Epithelial cell of esophagus (primary cell): ENCODE data around the gene PRCD.
A peak's percentile ranks its signal among the peaks of the same experiment; 100 is the strongest.

Experiments used
- DNase-seq: peaks from one replicate; pipeline ENCODE4 v3.0.0; 2010; ENCODE audit warnings: low read depth
- H3K4me3 ChIP-seq: 2 replicates; pipeline ENCODE4 v1.5.1; 2011; ENCODE audit warnings: mild to moderate bottlenecking, low read length, control low read depth
- CTCF ChIP-seq: IDR thresholded peaks from 2 replicates; pipeline ENCODE4 v1.5.1; 2011; ENCODE audit warnings: low read depth, mild to moderate bottlenecking, low read length, control low read depth, inconsistent platforms; ENCODE audit not compliant: insufficient read depth; ENCODE audit errors: missing control alignments

PRCD gene

GRCh38 chr17:76574166-76574565 lies 34.3 kb downstream of the PRCD start:
- no peak overlapping the region for H3K4me3 ChIP-seq
- DNase-seq = no peak
- no peak for TF ChIP-seq CTCF

- DNase-seq = no peak
- no peak overlapping the region for H3K4me3 ChIP-seq
- TF ChIP-seq CTCF = no peak
Observed at GRCh38 chr17:76575570-76575969, 35.7 kb downstream of the PRCD start.

GRCh38 chr17:76576189-76576588 lies 36.3 kb downstream of the PRCD start:
- DNase-seq = no peak
- TF ChIP-seq CTCF = no peak
- no peak overlapping the region for H3K4me3 ChIP-seq

GRCh38 chr17:76577876-76578275 lies 38.0 kb downstream of the PRCD start:
- DNase-seq = no peak
- no peak for TF ChIP-seq CTCF
- no peak overlapping the region for H3K4me3 ChIP-seq

- no peak for TF ChIP-seq CTCF
Observed at GRCh38 chr17:76578376-76578775, 38.5 kb downstream of the PRCD start.

GRCh38 chr17:76579281-76579680 lies 39.4 kb downstream of the PRCD start:
- no peak for DNase-seq
- TF ChIP-seq CTCF = no peak
- no peak overlapping the region for H3K4me3 ChIP-seq

More at GRCh38 chr17:76578376-76578775, 38.5 kb downstream of the PRCD start:
- H3K4me3 ChIP-seq = no peak overlapping the region
- DNase-seq = peak; percentile 91

GRCh38 chr17:76581515-76581914 lies 41.7 kb downstream of the PRCD start:
- no peak overlapping the region for H3K4me3 ChIP-seq
- DNase-seq = peak; percentile 94
- TF ChIP-seq CTCF = no peak
